ENCODE results near the gene SLC37A3. TPM values are rescaled to one million over a fixed set of nuclear protein-coding genes. Genes with fewer than 3 reads are reported as not detected.
A peak's percentile ranks its signal among the peaks of the same experiment; 100 is the strongest.

The SLC37A3 gene
- total and polyA plus RNA-seq, 2 of the 13 experiments (the other 11 are each of a cell fraction or from before 2014, with no cell fraction given), result 21.3 to 27.9 TPM

GRCh38 chr7:140308060-140308459 lies 90.3 kb downstream of the SLC37A3 start:
- in situ Hi-C loops (cut with HindIII; ENCODE audit: extremely low pct_ligation_motif_present, low pct_unique_long_range_greater_than_20kb) (loop anchor here (10.0 kb wide), 1 partner anchor 133 kb away; the partner anchor contains the start of gene KDM7A), intact Hi-C loops (cut with micrococcal nuclease; ENCODE audit: unreplicated experiment) (no loop called here)
- H3K4me2 ChIP-seq (ENCODE audit: low read depth, low read length), result 0 out of 2 replicates have a peak overlapping the region, but pooled peaks have one; percentile 20
- POLR2A ChIA-PET, result interaction anchor here (0.9 to 1.2 kb wide), 3 partner anchors 10 to 131 kb away, joined by 3 read pairs; partner anchors contain the start of gene KDM7A
- no peak for FAIRE-seq
- no peaks in the 10 kb centered on the region for H4K20me1 ChIP-seq (ENCODE audit: insufficient read depth, low read length)
- no peak overlapping the region for H3K27ac ChIP-seq (ENCODE audit: extremely low read length, insufficient read depth, low read length)
- H3K9ac ChIP-seq (ENCODE audit: insufficient read depth, low read depth, low read length), result no peak overlapping the region
- CTCF ChIA-PET (ENCODE audit: low intra/inter-chr PET ratio, low total read pairs), result no interaction called here
- no peaks in the 10 kb centered on the region for H3K79me2 ChIP-seq (ENCODE audit: insufficient read depth, low read length)
- peaks cover 13% of the 10 kb centered on the region for H3K9me3 ChIP-seq (ENCODE audit: low read length)
- peaks cover 73% of the 10 kb centered on the region for H3K4me1 ChIP-seq (ENCODE audit: insufficient read depth, low read length)
- 57% methylated on average over 3 of the region's 3 CpGs for WGBS (ENCODE audit: low lambda C conversion rate)
- H3K36me3 ChIP-seq (replicated peaks in 1 of 2; ENCODE audit: control insufficient read depth in 1 of 2, insufficient read depth in 2 of 2, low read length in 2 of 2), result no peaks in the 10 kb centered on the region
- no peak overlapping the region for H2AFZ ChIP-seq (ENCODE audit: low read length)
- H3K4me3 ChIP-seq (replicated peaks in 1 of 3; ENCODE audit: insufficient read depth in 1 of 3, low read depth in 2 of 3, low read length in 3 of 3), result no peak overlapping the region
- DNase-seq (ENCODE audit: low spot score), result no peak
- ATAC-seq, result no peak
- no TSS peak for BruUV-seq (replicated peaks)
- no peaks in the 10 kb centered on the region for H3K27me3 ChIP-seq (ENCODE audit: control insufficient read depth in 1 of 2, insufficient read depth in 2 of 2, low read length in 2 of 2)
- no peak for TF ChIP-seq ZNF318 (CRISPR knock-in tag; IDR thresholded peaks at IDR 0.05)
- TF ChIP-seq PPARG (CRISPR knock-in tag; conservative IDR thresholded peaks at IDR 0.05), result peak; percentile 94
- TF ChIP-seq HNF4A (CRISPR knock-in tag; IDR thresholded peaks at IDR 0.05), result peak; percentile 64
- 0 out of 2 replicates have a peak, but pooled peaks have one; percentile 23 for TF ChIP-seq GATAD2A (CRISPR knock-in tag; IDR thresholded peaks at IDR 0.05)
- no peak for TF ChIP-seq ASH2L (IDR thresholded peaks at IDR 0.05; ENCODE audit: insufficient read length, low read depth, low read length)
- peak; percentile 23; the same call in 1 of the 2 replicates for TF ChIP-seq PAXIP1 (CRISPR knock-in tag; conservative IDR thresholded peaks at IDR 0.05)
- TF ChIP-seq ZNF563 (CRISPR knock-in tag; IDR thresholded peaks at IDR 0.05), result no peak
- TF ChIP-seq KLF12 (CRISPR knock-in tag; IDR thresholded peaks at IDR 0.05; ENCODE audit: borderline replicate concordance), result no peak
- TF ChIP-seq KDM5B (CRISPR knock-in tag; IDR thresholded peaks at IDR 0.05; ENCODE audit: borderline replicate concordance), result no peak
- TF ChIP-seq KDM1A (CRISPR knock-in tag; IDR thresholded peaks at IDR 0.05), result no peak
- peak; percentile 83 for TF ChIP-seq RXRB (CRISPR knock-in tag; IDR thresholded peaks at IDR 0.05; ENCODE audit: borderline replicate concordance)
- no peak for TF ChIP-seq ZSCAN20 (CRISPR knock-in tag; IDR thresholded peaks at IDR 0.05; ENCODE audit: borderline replicate concordance)

All from HepG2 (cell line).